Fibroblast of skin of back (primary cell): Measurements from ENCODE around the gene IFRD2.
"Not testable (repeated sequence)": the region's sequence is repeated elsewhere in the genome, so short reads cannot be mapped to it uniquely, and the experiment has no call there.

Experiments used
- DNase-seq: peaks from one replicate; pipeline ENCODE4 v3.0.0-alpha.2; 2013

IFRD2 gene

DNA sequence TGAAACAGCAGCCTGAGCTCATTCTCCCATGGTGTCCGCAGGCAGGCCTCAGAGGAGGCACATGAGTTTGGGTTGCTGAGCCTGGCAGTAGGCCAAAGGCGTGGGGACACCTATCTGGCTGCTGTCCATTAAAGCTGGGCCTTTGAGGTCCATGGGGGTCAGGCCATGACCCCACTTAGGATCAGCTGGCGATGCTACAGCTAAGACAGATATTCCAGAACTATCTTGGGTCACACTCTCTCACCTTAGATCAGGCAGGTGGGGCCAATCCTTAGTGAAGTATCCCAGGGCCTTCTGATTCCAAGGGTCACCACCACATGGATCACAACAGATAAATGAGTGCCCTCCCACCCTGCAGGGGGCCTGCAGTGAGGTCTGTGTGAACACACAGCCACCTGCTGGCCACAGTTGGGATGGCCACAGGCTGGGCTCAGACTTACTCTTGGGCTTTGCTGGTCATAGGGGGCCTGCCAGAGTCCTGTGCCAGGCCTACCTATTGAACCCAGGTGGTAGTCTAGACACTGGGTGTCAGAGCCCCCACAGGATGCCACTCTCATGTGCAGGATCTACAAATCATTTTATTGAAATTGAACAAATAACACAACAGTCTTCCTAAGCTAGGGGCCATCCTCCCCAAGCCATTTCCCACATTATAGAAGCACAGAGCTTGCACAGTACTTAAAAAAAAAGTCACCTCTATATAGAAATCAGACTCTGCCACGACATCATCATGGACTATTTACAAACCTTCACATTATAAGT lies 32.3 kb upstream of the IFRD2 start:
- peak; percentile 73 for DNase-seq

- DNase-seq = no peak
These were observed 31.5 kb upstream of the IFRD2 start for GRCh38 chr3:50323614-50324199.

GRCh38 chr3:50323092-50323600 lies 30.9 kb upstream of the IFRD2 start:
- no peak for DNase-seq

DNA sequence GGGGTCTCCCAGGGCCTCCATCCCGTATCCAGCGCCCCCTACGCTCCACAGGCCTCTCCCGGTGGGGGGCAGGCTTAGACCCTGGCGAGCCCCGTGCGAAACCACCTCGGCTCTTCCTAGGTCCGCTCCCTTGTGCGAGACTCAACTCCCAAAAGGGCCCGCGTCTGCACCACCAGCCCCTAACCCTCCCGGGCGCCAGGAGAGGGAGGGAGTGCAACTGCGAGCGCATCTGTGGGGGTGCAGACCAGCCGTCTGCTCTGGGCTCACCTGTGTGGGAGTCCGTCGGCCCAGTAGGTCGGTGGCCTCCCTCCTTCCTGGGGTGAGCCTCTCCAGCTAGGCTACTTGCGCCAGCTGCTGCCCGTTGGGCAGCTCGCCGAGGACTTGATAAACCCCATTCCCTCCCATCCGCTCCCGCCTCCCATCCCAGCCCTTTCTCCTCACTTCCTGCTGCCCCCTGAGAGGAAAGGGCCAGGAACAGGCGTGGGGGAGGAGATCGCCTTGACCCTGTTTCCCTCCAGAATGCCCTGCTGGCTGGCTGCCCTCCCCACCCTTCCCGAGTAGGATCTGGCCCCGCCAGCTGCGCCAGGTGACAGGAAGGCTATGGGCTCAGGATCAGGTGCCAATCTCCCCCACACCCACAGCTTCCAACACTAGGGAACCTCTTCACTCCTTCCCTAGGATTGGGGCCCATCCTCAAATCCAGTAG lies 30.3 kb upstream of the IFRD2 start, which contains the start of gene HYAL2:
HYAL2 (minus strand) TSS at position 360 of the 706 bp plus-strand sequence. CDS start 2,256 bp downstream, outside the sequence.
- DNase-seq = no peak

DNA sequence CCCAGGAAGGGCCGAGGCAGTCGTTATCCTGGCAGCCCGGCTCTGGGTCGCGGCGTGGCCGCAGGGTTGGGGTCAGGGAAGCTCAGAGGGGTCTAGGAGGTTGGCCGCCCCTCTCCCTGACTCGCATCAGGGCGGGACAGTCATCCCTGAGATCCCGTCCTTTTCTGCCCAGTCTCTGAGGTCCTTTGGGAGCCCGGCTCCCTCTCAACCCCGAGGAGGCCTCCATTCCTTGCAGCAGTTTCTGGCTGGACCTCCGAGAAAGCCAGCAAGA lies 29.8 kb upstream of the IFRD2 start:
- DNase-seq = no peak

GRCh38 chr3:50321336-50322114 lies 29.3 kb upstream of the IFRD2 start:
- DNase-seq = peak; percentile 90

DNA sequence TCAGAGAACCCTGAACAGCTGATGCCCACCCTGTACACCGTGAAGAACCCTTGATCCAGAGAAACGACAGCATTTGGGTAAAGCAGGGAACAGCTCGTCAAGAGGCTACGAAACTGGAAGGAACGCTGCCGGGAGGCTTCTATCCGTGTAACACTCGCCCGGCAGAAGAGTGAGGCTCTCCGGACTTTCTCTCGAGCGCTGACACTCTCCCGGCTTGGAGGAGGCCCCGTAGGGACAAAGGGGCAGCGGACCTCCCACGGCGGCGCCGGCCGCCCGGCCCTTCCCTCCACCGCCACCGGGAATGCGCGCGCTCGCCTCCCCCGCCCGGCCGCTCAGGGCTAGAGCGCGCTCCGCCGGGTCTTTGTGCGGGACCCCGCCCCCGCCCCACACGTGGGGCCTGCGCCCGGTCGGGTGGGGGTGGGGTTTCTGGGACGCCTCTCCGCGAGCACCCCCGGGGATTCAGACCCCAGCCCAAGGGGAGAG lies 28.7 kb upstream of the IFRD2 start:
- peak; percentile 75 for DNase-seq

GRCh38 chr3:50319894-50320625 lies 27.8 kb upstream of the IFRD2 start:
- DNase-seq = no peak

DNA sequence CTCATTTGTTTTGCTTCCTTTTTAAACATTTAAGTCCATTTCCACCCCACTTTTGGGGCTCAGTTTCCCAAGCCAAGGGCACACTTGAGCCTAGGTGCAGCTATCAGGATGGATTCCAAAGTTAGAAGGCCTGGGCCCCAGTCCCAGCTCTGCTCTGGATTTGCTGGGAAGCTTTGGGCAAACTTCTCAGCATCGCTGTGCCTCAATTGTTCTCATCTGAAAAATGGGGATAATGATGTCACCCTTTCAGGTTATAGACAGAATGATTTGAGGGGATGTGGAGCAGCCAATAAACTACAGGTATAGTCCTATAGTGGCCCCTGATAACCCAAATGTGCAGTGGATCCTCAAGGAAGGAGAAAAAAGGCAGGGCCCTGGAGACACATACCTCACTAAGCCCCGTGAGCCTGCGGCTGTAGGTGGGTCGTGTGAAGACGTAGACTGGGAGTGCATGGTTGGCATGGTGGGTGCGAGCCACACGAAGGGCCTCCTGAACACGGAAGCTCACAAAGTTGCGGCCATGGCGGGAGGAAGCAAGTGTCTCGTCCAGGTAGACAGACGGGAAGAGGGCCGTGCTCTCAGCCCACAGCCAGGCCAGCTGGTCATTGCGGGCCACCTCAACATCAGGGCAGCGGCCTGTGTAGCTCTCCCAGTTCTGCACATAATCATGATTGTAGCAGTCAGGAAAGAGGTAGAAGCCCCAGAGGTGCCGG lies 27.1 kb upstream of the IFRD2 start:
- DNase-seq = no peak

DNA sequence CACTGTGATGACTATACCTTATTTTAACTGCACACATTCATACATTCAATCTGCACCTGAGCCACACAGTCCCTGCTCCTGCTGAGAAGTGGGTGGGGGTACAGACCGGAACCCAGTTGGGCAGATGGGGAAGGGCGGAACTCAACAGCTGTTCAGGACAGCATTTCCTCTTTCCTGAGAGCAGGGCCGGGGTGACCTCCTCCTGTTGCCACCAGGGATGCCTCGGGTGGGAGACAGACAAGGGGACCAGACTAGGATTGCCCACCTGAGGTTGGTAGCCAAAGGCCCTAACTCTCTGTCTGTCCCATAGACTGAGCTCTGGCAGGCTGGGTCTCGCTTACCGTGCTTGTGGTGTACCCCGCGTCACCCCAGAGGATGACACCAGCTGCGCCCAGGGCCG lies 26.4 kb upstream of the IFRD2 start:
- no peak for DNase-seq

DNA sequence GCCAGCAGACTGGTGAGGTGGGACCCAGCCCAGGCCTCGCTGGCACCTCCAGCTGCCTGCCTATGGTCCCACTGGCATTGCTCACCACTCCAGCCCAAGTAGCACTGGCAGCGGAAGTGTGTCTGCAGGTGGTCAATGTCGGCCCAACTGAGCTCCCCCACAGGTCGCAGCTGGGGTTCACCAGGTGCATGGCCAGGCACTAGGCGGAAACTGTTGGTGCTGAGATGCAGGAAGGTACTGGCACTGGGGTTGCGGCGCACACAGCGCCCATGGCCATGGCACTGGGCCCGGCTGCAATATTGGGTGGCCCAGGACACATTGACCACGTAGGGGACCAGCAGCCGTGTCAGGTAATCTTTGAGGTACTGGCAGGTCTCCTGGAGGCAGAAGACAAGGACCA lies 25.9 kb upstream of the IFRD2 start:
- DNase-seq = no peak

DNA sequence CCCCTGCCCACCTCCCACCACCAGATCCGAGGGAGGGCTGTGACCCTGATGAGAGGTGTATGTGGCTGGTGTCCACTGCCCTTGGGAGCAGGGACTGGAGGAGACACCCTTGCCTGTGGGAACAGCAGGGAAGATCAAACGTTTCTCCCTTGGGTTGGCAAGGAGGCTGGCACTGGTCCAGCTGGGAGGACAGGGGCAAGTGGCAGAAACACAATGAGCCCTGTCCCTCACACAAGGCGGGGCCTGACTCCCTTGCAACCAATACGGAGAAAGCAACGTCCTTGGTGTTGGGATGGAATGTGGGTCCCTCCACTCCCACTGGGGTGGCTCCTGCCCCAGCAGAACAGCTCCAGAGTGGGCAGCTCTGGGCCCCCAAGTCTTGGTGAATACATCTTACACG lies 25.1 kb upstream of the IFRD2 start:
- no peak for DNase-seq

- DNase-seq = no peak
These were observed 24.5 kb upstream of the IFRD2 start for GRCh38 chr3:50316657-50317242.

DNA sequence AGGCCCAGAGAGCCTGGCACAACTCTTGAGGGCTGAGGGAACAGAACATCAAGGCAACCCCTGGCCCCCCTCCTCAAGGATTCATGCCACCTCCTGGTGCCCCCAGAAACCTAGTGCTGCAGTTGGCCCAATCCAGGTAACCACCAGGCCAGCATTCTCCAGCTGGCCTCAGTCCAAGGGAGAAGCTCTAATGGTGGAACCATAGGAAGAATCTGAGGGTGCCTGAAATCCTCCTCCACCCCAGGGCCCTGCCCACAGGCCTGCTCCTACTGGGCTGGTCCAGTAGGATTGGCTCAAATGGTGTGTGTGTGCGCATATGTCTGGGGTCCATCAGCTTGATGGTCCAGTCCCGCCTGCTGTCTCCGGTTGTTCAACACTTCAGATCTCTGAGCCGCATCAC lies 22.6 kb upstream of the IFRD2 start:
- no peak for DNase-seq

DNA sequence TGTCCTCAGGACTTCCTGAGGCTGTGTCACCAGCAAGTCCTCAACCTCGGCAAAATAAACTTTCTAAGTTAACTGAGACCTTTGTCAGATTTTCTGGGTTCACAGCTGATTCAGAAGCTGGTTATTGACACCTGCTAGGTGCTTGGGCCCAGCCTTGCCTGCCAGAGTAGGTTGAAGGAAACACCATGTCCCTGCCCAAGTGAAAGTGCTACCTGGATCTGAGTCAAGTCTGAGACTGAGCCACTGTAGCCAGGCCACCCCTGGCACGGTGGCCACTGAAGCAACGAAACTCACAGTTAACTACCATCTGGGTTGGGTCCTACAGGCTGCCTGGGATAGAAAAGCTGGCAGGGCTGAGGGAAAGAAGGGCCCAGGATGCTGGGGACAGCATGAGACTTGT lies 22.1 kb upstream of the IFRD2 start:
- no peak for DNase-seq

DNA sequence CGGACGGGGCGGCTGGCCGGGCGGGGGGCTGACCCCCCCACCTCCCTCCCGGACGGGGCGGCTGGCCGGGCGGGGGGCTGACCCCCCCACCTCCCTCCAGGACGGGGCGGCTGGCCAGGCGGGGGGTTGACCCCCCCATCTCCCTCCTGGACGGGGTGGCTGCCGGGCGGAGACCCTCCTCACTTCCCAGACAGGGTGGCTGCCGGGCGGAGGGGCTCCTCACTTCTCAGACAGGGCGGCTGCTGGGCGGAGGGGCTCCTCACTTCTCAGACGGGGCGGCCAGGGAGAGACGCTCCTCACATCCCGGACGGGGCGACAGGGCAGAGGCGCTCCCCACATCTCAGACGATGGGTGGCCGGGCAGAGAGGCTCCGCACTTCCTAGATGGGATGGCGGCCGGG lies 19.8 kb upstream of the IFRD2 start:
- DNase-seq = not testable (repeated sequence)

GRCh38 chr3:50304601-50305000 lies 12.4 kb upstream of the IFRD2 start:
- DNase-seq = no peak

GRCh38 chr3:50303013-50303815 lies 11.0 kb upstream of the IFRD2 start, which contains the start of gene HYAL1:
HYAL1 (minus strand) TSS chr3:50303574; CDS start chr3:50302956, 618 bp downstream.
- DNase-seq = no peak

- DNase-seq = no peak
These were observed 10.1 kb upstream of the IFRD2 start for GRCh38 chr3:50302095-50303012.
